ENCODE data around the gene ULBP1.
"Not testable (repeated sequence)": the region's sequence is repeated elsewhere in the genome, so short reads cannot be mapped to it uniquely, and the experiment has no call there.

ULBP1 gene

GRCh38 chr6:149974825-149975224 is 11.1 kb downstream of the ULBP1 start:
- DNase-seq (ENCODE audit: low read depth, low spot score): no peak

- no peak for DNase-seq (ENCODE audit: low read depth, low spot score)
Observed at GRCh38 chr6:149975400-149975799, 11.7 kb downstream of the ULBP1 start.

GRCh38 chr6:149977221-149977620 is 13.5 kb downstream of the ULBP1 start:
- no peak for DNase-seq (ENCODE audit: low read depth, low spot score)

- no peak for DNase-seq (ENCODE audit: low read depth, low spot score)
Observed at GRCh38 chr6:149978610-149979009, 14.9 kb downstream of the ULBP1 start.

GRCh38 chr6:149979293-149979692 is 15.6 kb downstream of the ULBP1 start:
- DNase-seq (ENCODE audit: low read depth, low spot score): no peak

- no peak for DNase-seq (ENCODE audit: low read depth, low spot score)
Observed at GRCh38 chr6:149983145-149983544, 19.4 kb downstream of the ULBP1 start.

- DNase-seq (ENCODE audit: low read depth, low spot score): no peak
Observed at GRCh38 chr6:149984773-149985172, 21.0 kb downstream of the ULBP1 start.

GRCh38 chr6:149985481-149985937 is 21.8 kb downstream of the ULBP1 start:
- DNase-seq (ENCODE audit: low read depth, low spot score): no peak

- DNase-seq (ENCODE audit: low read depth, low spot score): no peak
Observed at GRCh38 chr6:149987602-149988107, 23.9 kb downstream of the ULBP1 start.

- no peak for DNase-seq (ENCODE audit: low read depth, low spot score)
Observed at GRCh38 chr6:149988550-149989346, 25.0 kb downstream of the ULBP1 start.

- DNase-seq (ENCODE audit: low read depth, low spot score): peak; percentile 27
Observed at GRCh38 chr6:149990212-149990660, 26.5 kb downstream of the ULBP1 start.

GRCh38 chr6:149990661-149991471 is 27.1 kb downstream of the ULBP1 start:
- peak; percentile 36 for DNase-seq (ENCODE audit: low read depth, low spot score)

- peak; percentile 30 for DNase-seq (ENCODE audit: low read depth, low spot score)
Observed at GRCh38 chr6:149991472-149991795, 27.7 kb downstream of the ULBP1 start.

GRCh38 chr6:149991838-149992237 is 28.1 kb downstream of the ULBP1 start:
- no peak for DNase-seq (ENCODE audit: low read depth, low spot score)

- no peak for DNase-seq (ENCODE audit: low read depth, low spot score)
Observed at GRCh38 chr6:149995235-149995750, 31.6 kb downstream of the ULBP1 start.

- no peak for DNase-seq (ENCODE audit: low read depth, low spot score)
Observed at GRCh38 chr6:149995971-149996370, 32.2 kb downstream of the ULBP1 start.

- DNase-seq (ENCODE audit: low read depth, low spot score): no peak
Observed at GRCh38 chr6:149999636-150000035, 35.9 kb downstream of the ULBP1 start.

- no peak for DNase-seq (ENCODE audit: low read depth, low spot score)
Observed at GRCh38 chr6:150001295-150002008, 37.7 kb downstream of the ULBP1 start.

- no peak for DNase-seq (ENCODE audit: low read depth, low spot score)
Observed at GRCh38 chr6:150002710-150003109, 39.0 kb downstream of the ULBP1 start.

- DNase-seq (ENCODE audit: low read depth, low spot score): not testable (repeated sequence)
Observed at GRCh38 chr6:150003599-150003998, 39.9 kb downstream of the ULBP1 start.

GRCh38 chr6:150004101-150004782 is 40.5 kb downstream of the ULBP1 start:
- DNase-seq (ENCODE audit: low read depth, low spot score): no peak

Measured in ELF-1 (cell line).